ENCODE measurements around the gene HMSD. TPM values are rescaled to one million over a fixed set of nuclear protein-coding genes. Genes with fewer than 3 reads are reported as not detected.
A peak's percentile ranks its signal among the peaks of the same experiment; 100 is the strongest.

The HMSD gene
- 0.11 and 1.2 TPM in 2 replicates for total RNA-seq

GRCh38 chr18:63949068-63949737, at the start of gene HMSD:
TSS of gene HMSD (plus strand) at chr18:63949301. CDS start at chr18:63953456, 4,155 bp downstream.
- Mint-ChIP-seq H3K9me3 (peaks cover 5% of the 10 kb centered on the region), H3K36me3 (ENCODE audit: low read depth) (no peaks in the 10 kb centered on the region), H3K4me1 (peaks cover 19% of the 10 kb centered on the region), H3K4me3 (peak within 1 kb of the TSS; percentile 77), H3K27ac (no peak within 1 kb of the TSS), H3K27me3 (peaks cover 13% of the 10 kb centered on the region)
- peak; percentile 46 for DNase-seq
- CTCF ChIA-PET = interaction anchor here (2.0 kb wide), 1 partner anchor 14 kb away, joined by 7 read pairs; no protein-coding TSS in a partner anchor
- ATAC-seq (ENCODE audit: low read depth) = peak; percentile 98
- no peak for TF ChIP-seq CTCF (IDR thresholded peaks at IDR 0.05)
- POLR2A ChIA-PET = interaction anchor here (0.7 kb wide), 1 partner anchor 1318 kb away, joined by 3 read pairs; no protein-coding TSS in a partner anchor
- intact Hi-C loops (cut with micrococcal nuclease) = loop anchor here (1.0 kb wide), 2 partner anchors 13 to 21 kb away; partner anchors contain the start of gene SERPINB8

GRCh38 chr18:63903851-63904570, 45.1 kb upstream of the HMSD start:
- H3K27me3 Mint-ChIP-seq = no peaks in the 10 kb centered on the region
- intact Hi-C loops (cut with micrococcal nuclease) = no loop called here
- no peaks in the 10 kb centered on the region for H3K36me3 Mint-ChIP-seq (ENCODE audit: low read depth)
- no peaks in the 10 kb centered on the region for H3K9me3 Mint-ChIP-seq
- TF ChIP-seq CTCF (IDR thresholded peaks at IDR 0.05) = no peak
- ChIA-PET CTCF (interaction anchor here (0.6 kb wide), 1 partner anchor 32 kb away, joined by 3 read pairs; no protein-coding TSS in a partner anchor), POLR2A (no interaction called here)
- ATAC-seq (ENCODE audit: low read depth) = no peak
- DNase-seq = no peak
- H3K4me1 Mint-ChIP-seq = peaks cover 8% of the 10 kb centered on the region
- no peak overlapping the region for H3K27ac Mint-ChIP-seq
- no peak overlapping the region for H3K4me3 Mint-ChIP-seq

- ChIA-PET POLR2A (no interaction called here), CTCF (interaction anchor here (0.6 kb wide), 1 partner anchor 31 kb away, joined by 3 read pairs; no protein-coding TSS in a partner anchor)
- no peak for DNase-seq
- intact Hi-C loops (cut with micrococcal nuclease) = no loop called here
- H3K4me1 Mint-ChIP-seq = peaks cover 8% of the 10 kb centered on the region
- TF ChIP-seq CTCF (IDR thresholded peaks at IDR 0.05) = no peak
- no peaks in the 10 kb centered on the region for H3K27me3 Mint-ChIP-seq
- no peak for ATAC-seq (ENCODE audit: low read depth)
- H3K27ac Mint-ChIP-seq = no peak overlapping the region
- no peak overlapping the region for H3K4me3 Mint-ChIP-seq
- H3K36me3 Mint-ChIP-seq (ENCODE audit: low read depth) = no peaks in the 10 kb centered on the region
- H3K9me3 Mint-ChIP-seq = no peaks in the 10 kb centered on the region
Measured at GRCh38 chr18:63904694-63905093, 44.4 kb upstream of the HMSD start.

- Mint-ChIP-seq H3K4me3 (no peak overlapping the region), H3K9me3 (no peaks in the 10 kb centered on the region), H3K36me3 (ENCODE audit: low read depth) (no peaks in the 10 kb centered on the region), H3K27me3 (no peaks in the 10 kb centered on the region), H3K27ac (no peak overlapping the region), H3K4me1 (peaks cover 8% of the 10 kb centered on the region)
- CTCF ChIA-PET = no interaction called here
- no peak for ATAC-seq (ENCODE audit: low read depth)
- no peak for DNase-seq
- no peak for TF ChIP-seq CTCF (IDR thresholded peaks at IDR 0.05)
- intact Hi-C loops (cut with micrococcal nuclease) = no loop called here
- POLR2A ChIA-PET = no interaction called here
Measured at GRCh38 chr18:63905361-63905760, 43.7 kb upstream of the HMSD start.

GRCh38 chr18:63906056-63906455, 43.0 kb upstream of the HMSD start:
- TF ChIP-seq CTCF (IDR thresholded peaks at IDR 0.05) = no peak
- ChIA-PET CTCF (no interaction called here), POLR2A (no interaction called here)
- ATAC-seq (ENCODE audit: low read depth) (no peak), DNase-seq (no peak)
- Mint-ChIP-seq H3K36me3 (ENCODE audit: low read depth) (no peaks in the 10 kb centered on the region), H3K4me1 (peaks cover 8% of the 10 kb centered on the region), H3K27ac (no peak overlapping the region), H3K4me3 (no peak overlapping the region), H3K27me3 (no peaks in the 10 kb centered on the region), H3K9me3 (no peaks in the 10 kb centered on the region)
- intact Hi-C loops (cut with micrococcal nuclease) = no loop called here
